B cell (primary cell): ENCODE results near the gene WDR33. TPM values are rescaled to one million over a fixed set of nuclear protein-coding genes. Genes with fewer than 3 reads are reported as not detected.

Source experiments
- ATAC-seq: fragments of 200-7000 bp; cut with Tn5 transposase; one replicate; pipeline ENCODE4 v1.10.0; 2021; ENCODE audit warnings: low read depth, mild to moderate bottlenecking, moderate number of reproducible peaks, moderate library complexity
- CTCF ChIA-PET: fragments of 350-600 bp; sonication (Branson Sonifier 250); formaldehyde crosslinking; loops from one replicate; lab custom pipeline; 2021; ENCODE audit warnings: antibody characterized with exemption, inconsistent platforms; lab: Charles Lee
- POLR2A ChIA-PET: fragments of 350-600 bp; sonication (Branson Sonifier 250); formaldehyde crosslinking; loops from one replicate; lab custom pipeline; 2021; ENCODE audit warnings: antibody characterized with exemption; lab: Charles Lee
- DNase-seq: peaks from one replicate; pipeline ENCODE4 v3.0.0; 2013
- H2AFZ ChIP-seq: 2 replicates; pipeline ENCODE4 v1.6.1; 2012; ENCODE audit warnings: mild to moderate bottlenecking, low read depth, low read length; ENCODE audit not compliant: insufficient read depth, poor library complexity, severe bottlenecking
- H3K27ac ChIP-seq, 2 donors: 1 replicate in 1 of 2; 2 replicates in 1 of 2; pipeline ENCODE4 v1.5.1; 2012 to 2013; ENCODE audit warnings: low read length in 2 of 2, mild to moderate bottlenecking in 2 of 2, moderate library complexity in 1 of 2
- H3K27me3 ChIP-seq, 4 experiments: fragments of 200-600 bp in 1 of 4; sonication (generic) in 1 of 4; replicated peaks in 1 of 4; 1 replicate in 2 of 4; 2 replicates in 2 of 4; pipeline versions ENCODE4 v1.6.1 to v1.7.0; 2013 to 2016; ENCODE audit warnings: low read length in 3 of 4, mild to moderate bottlenecking in 2 of 4, mixed read lengths in 1 of 4, moderate library complexity in 1 of 4; ENCODE audit not compliant: insufficient read depth in 4 of 4, control insufficient read depth in 3 of 4; ENCODE audit errors: control extremely low read depth in 1 of 4
- H3K36me3 ChIP-seq, 2 experiments: replicated peaks in 1 of 2; 1 replicate in 1 of 2; 2 replicates in 1 of 2; pipeline versions ENCODE4 v1.6.1 to v1.7.1; 2013; ENCODE audit warnings: low read length in 1 of 2; ENCODE audit not compliant: insufficient read depth in 2 of 2, control insufficient read depth in 1 of 2; ENCODE audit errors: control extremely low read depth in 1 of 2, extremely low read depth in 1 of 2
- H3K4me1 ChIP-seq, 2 donors: fragments of 200-600 bp in 1 of 2; sonication (generic) in 1 of 2; 1 replicate in 1 of 2; 2 replicates in 1 of 2; pipeline versions ENCODE4 v1.5.1 to v1.6.1; 2013 to 2017; ENCODE audit warnings: low read length in 2 of 2; ENCODE audit not compliant: control insufficient read depth in 2 of 2, insufficient read depth in 2 of 2
- H3K4me2 ChIP-seq: replicated peaks from 2 replicates; pipeline ENCODE3; 2012; ENCODE audit warnings: mild to moderate bottlenecking, low read depth, low read length; ENCODE audit not compliant: poor library complexity, severe bottlenecking
- H3K4me3 ChIP-seq, 5 experiments: fragments of 200-600 bp in 1 of 5; sonication (generic) in 1 of 5; 1 replicate in 3 of 5; 2 replicates in 2 of 5; pipeline versions ENCODE4 v1.5.1 to v1.7.0; 2011 to 2016; ENCODE audit warnings: low read length in 4 of 5, mild to moderate bottlenecking in 4 of 5, low read depth in 2 of 5, control low read depth in 1 of 5, moderate library complexity in 1 of 5; ENCODE audit not compliant: insufficient read depth in 1 of 5; ENCODE audit errors: control extremely low read depth in 1 of 5, extremely low read depth in 1 of 5
- H3K79me2 ChIP-seq: fragments of 200-600 bp; sonication (generic); one replicate; pipeline ENCODE4 v1.6.0; 2016; ENCODE audit warnings: low read length; ENCODE audit not compliant: control insufficient read depth, insufficient read depth
- H3K9ac ChIP-seq: fragments of 200-600 bp; sonication (generic); 2 replicates; pipeline ENCODE4 v1.6.1; 2017; ENCODE audit warnings: mild to moderate bottlenecking, low read length, moderate library complexity
- H3K9me3 ChIP-seq, 3 donors: one replicate each; pipeline versions ENCODE4 v1.6.1 to v1.7.1; 2013; ENCODE audit warnings: low read length in 2 of 3; ENCODE audit not compliant: control insufficient read depth in 2 of 3, insufficient read depth in 1 of 3; ENCODE audit errors: control extremely low read depth in 1 of 3
- H4K20me1 ChIP-seq: 2 replicates; pipeline ENCODE4 v1.6.0; 2012; ENCODE audit warnings: mild to moderate bottlenecking, low read length; ENCODE audit not compliant: insufficient read depth, control insufficient read depth, poor library complexity, severe bottlenecking
- H3K27ac Mint-ChIP-seq: one replicate; pipeline ENCODE4 v1.8.0; 2021; ENCODE audit warnings: mixed read lengths
- H3K27me3 Mint-ChIP-seq: one replicate; pipeline ENCODE4 v1.8.0; 2021; ENCODE audit warnings: mixed read lengths
- H3K4me1 Mint-ChIP-seq: one replicate; pipeline ENCODE4 v1.8.0; 2021; ENCODE audit warnings: mixed read lengths
- H3K4me3 Mint-ChIP-seq: one replicate; pipeline ENCODE4 v1.8.0; 2021; ENCODE audit warnings: mixed read lengths
- H3K9me3 Mint-ChIP-seq: one replicate; pipeline ENCODE4 v1.8.0; 2022; ENCODE audit warnings: mixed read lengths; ENCODE audit not compliant: insufficient read depth
- CTCF ChIP-seq: fragments of 200-600 bp; IDR thresholded peaks from one replicate; pipeline ENCODE4 v1.8.0; 2022; ENCODE audit warnings: antibody characterized with exemption, mild to moderate bottlenecking
- EZH2 ChIP-seq: IDR thresholded peaks from 2 replicates; pipeline ENCODE4 v1.6.1; 2012; ENCODE audit warnings: borderline replicate concordance, low read depth, mild to moderate bottlenecking, moderate library complexity, low read length; ENCODE audit not compliant: insufficient read depth, poor library complexity, severe bottlenecking
- WGBS: methylation state at CpG from one replicate; pipeline ENCODE4 v1.1.5; 2013; ENCODE audit warnings: missing lambda C conversion rate; ENCODE audit not compliant: insufficient coverage; 5-methylcytosine and 5-hydroxymethylcytosine counted together
- intact Hi-C: fragments of 100-400 bp; cut with micrococcal nuclease; formaldehyde crosslinking; loops from one replicate; pipeline ENCODE4 v1.10.0; 2022
- polyA plus RNA-seq: library from polyadenylated mRNA; depleted of rRNA; stranded (reverse); fragments of >200 nt; gene quantifications from 2 replicates; pipeline ENCODE4 v1.2.3, GENCODE V29; 2012
- total RNA-seq, 2 donors: library from RNA; stranded (reverse); fragments of 120-200 nt in 1 of 2; gene quantifications; 1 replicate in 1 of 2; 2 replicates in 1 of 2; pipeline versions ENCODE4 v1.2.3 to v1.2.4, GENCODE V29; 2013 to 2022

WDR33 gene
- total and polyA plus RNA-seq, 2 donors (not counting 1 experiment from before 2014, with no cell fraction given): 17.2 to 101 TPM

- TF ChIP-seq EZH2: no peak
- 95% methylated on average over 10 of the region's 10 CpGs for WGBS
- H3K27me3 ChIP-seq: peaks cover 0 to 30% (median 14%) of the 10 kb centered on the region in 4 experiments
- no peak overlapping the region for H2AFZ ChIP-seq
- ChIA-PET POLR2A (interaction anchor here (0.7 kb wide), 1 partner anchor 44 kb away, joined by 3 read pairs; no protein-coding TSS in a partner anchor), CTCF (interaction anchor here (1.4 kb wide), 1 partner anchor 69 kb away, joined by 5 read pairs; no protein-coding TSS in a partner anchor)
- intact Hi-C loops: no loop called here
- no peak overlapping the region for H3K27ac Mint-ChIP-seq
- no peak overlapping the region for H3K4me3 ChIP-seq
- H3K36me3 ChIP-seq: no peaks in the 10 kb centered on the region
- peaks cover 0 to 10% of the 10 kb centered on the region in 2 donors for H3K4me1 ChIP-seq
- no peak for ATAC-seq
- peaks cover 9% of the 10 kb centered on the region for H3K4me1 Mint-ChIP-seq
- H3K9me3 ChIP-seq: peaks cover 0 to 20% (median 0%) of the 10 kb centered on the region in 3 donors
- H3K4me3 Mint-ChIP-seq: no peak overlapping the region
- H3K9me3 Mint-ChIP-seq: no peaks in the 10 kb centered on the region
- no peak overlapping the region for H3K4me2 ChIP-seq
- H3K79me2 ChIP-seq: no peaks in the 10 kb centered on the region
- H3K27ac ChIP-seq: no peak overlapping the region
- H3K27me3 Mint-ChIP-seq: peaks cover 31% of the 10 kb centered on the region
- H4K20me1 ChIP-seq: no peaks in the 10 kb centered on the region
- no peak for DNase-seq
- no peak overlapping the region for H3K9ac ChIP-seq
Measured at GRCh38 chr2:127660291-127660578, 150.7 kb downstream of the WDR33 start.

- 79% methylated on average over 12 of the region's 14 CpGs for WGBS
- intact Hi-C loops: no loop called here
- Mint-ChIP-seq H3K4me1 (peaks cover 9% of the 10 kb centered on the region), H3K27ac (no peak overlapping the region), H3K27me3 (peaks cover 26% of the 10 kb centered on the region), H3K4me3 (no peak overlapping the region), H3K9me3 (no peaks in the 10 kb centered on the region)
- Histone ChIP-seq H3K4me2 (no peak overlapping the region), H4K20me1 (no peaks in the 10 kb centered on the region), H3K27me3 (peaks cover 0 to 24% (median 11%) of the 10 kb centered on the region in 4 experiments), H2AFZ (no peak overlapping the region), H3K4me1 (peaks cover 0 to 10% of the 10 kb centered on the region in 2 donors), H3K4me3 (no peak overlapping the region), H3K79me2 (no peaks in the 10 kb centered on the region), H3K27ac (no peak overlapping the region), H3K36me3 (no peaks in the 10 kb centered on the region), H3K9ac (no peak overlapping the region), H3K9me3 (peaks cover 0 to 18% (median 0%) of the 10 kb centered on the region in 3 donors)
- ChIA-PET CTCF (interaction anchor here (1.4 kb wide), 1 partner anchor 68 kb away, joined by 5 read pairs; no protein-coding TSS in a partner anchor), POLR2A (interaction anchor here (0.7 kb wide), 1 partner anchor 45 kb away, joined by 3 read pairs; no protein-coding TSS in a partner anchor)
- ATAC-seq: no peak
- TF ChIP-seq CTCF (no peak), EZH2 (no peak)
- DNase-seq: no peak
Measured at GRCh38 chr2:127659408-127660290, 151.3 kb downstream of the WDR33 start.
